CD4-positive, CD25-positive, alpha-beta regulatory T cell (primary cell): ENCODE measurements around the gene ARMC7. TPM values are rescaled to one million over a fixed set of nuclear protein-coding genes. Genes with fewer than 3 reads are reported as not detected.

Source experiments
- ATAC-seq, 2 donors: fragments of 150-1000 bp; cut with Tn5 transposase; one replicate each; pipeline ENCODE4 v1.10.0; 2021; ENCODE audit warnings: low read depth in 2 of 2, moderate number of reproducible peaks in 2 of 2, moderate library complexity in 1 of 2
- DNase-seq, 3 donors: peaks; one replicate each; pipeline versions ENCODE4 v3.0.0 to v3.0.0-alpha.2; 2012 to 2022; ENCODE audit warnings: mixed read lengths in 1 of 3
- H3K27ac ChIP-seq: one replicate; pipeline ENCODE4 v1.7.0; 2013; ENCODE audit warnings: mild to moderate bottlenecking, low read length; ENCODE audit not compliant: insufficient read depth, poor library complexity, severe bottlenecking
- H3K27me3 ChIP-seq: one replicate; pipeline ENCODE4 v1.7.0; 2013; ENCODE audit warnings: low read length; ENCODE audit not compliant: control insufficient read depth, insufficient read depth
- H3K36me3 ChIP-seq: one replicate; pipeline ENCODE4 v1.7.0; 2013; ENCODE audit warnings: mild to moderate bottlenecking, low read length, moderate library complexity; ENCODE audit not compliant: control insufficient read depth, insufficient read depth
- H3K4me1 ChIP-seq: 2 replicates; pipeline ENCODE4 v1.7.0; 2013; ENCODE audit warnings: mild to moderate bottlenecking, low read length; ENCODE audit not compliant: insufficient read depth, control insufficient read depth, poor library complexity, severe bottlenecking
- H3K4me3 ChIP-seq: one replicate; pipeline ENCODE4 v1.7.0; 2013; ENCODE audit warnings: low read depth, mild to moderate bottlenecking, low read length, moderate library complexity
- H3K9me3 ChIP-seq, 2 experiments: 1 replicate in 1 of 2; 2 replicates in 1 of 2; pipeline ENCODE4 v1.7.0; 2013; ENCODE audit warnings: low read length in 2 of 2, mild to moderate bottlenecking in 1 of 2, moderate library complexity in 1 of 2; ENCODE audit not compliant: control insufficient read depth in 2 of 2
- H3K27ac Mint-ChIP-seq, 3 donors: one replicate each; pipeline ENCODE4 v1.8.0; 2020 to 2022; ENCODE audit warnings: mild to moderate bottlenecking in 3 of 3, mixed read lengths in 3 of 3, moderate library complexity in 2 of 3
- H3K27me3 Mint-ChIP-seq: one replicate; pipeline ENCODE4 v1.8.0; 2022; ENCODE audit warnings: mild to moderate bottlenecking, mixed read lengths
- H3K36me3 Mint-ChIP-seq: one replicate; pipeline ENCODE4 v1.8.0; 2020; ENCODE audit warnings: mixed read lengths
- H3K4me1 Mint-ChIP-seq, 4 donors: one replicate each; pipeline ENCODE4 v1.8.0; 2020 to 2022; ENCODE audit warnings: mixed read lengths in 4 of 4, mild to moderate bottlenecking in 1 of 4
- H3K4me3 Mint-ChIP-seq, 4 donors: one replicate each; pipeline ENCODE4 v1.8.0; 2020 to 2022; ENCODE audit warnings: mild to moderate bottlenecking in 4 of 4, mixed read lengths in 4 of 4, moderate library complexity in 3 of 4
- H3K9me3 Mint-ChIP-seq, 7 donors: one replicate each; pipeline ENCODE4 v1.8.0; 2020 to 2022; ENCODE audit warnings: mixed read lengths in 7 of 7, mild to moderate bottlenecking in 3 of 7, moderate library complexity in 2 of 7
- polyA plus RNA-seq, 4 donors: library from polyadenylated mRNA; unstranded; fragments of 300-500 nt; fragmentation: Illumina TruSeq; gene quantifications; one replicate each; pipeline ENCODE4 v1.2.3, GENCODE V29; 2021
- total RNA-seq: library from RNA; stranded (reverse); gene quantifications from one replicate; pipeline ENCODE4 v1.2.3, GENCODE V29; 2022

Gene ARMC7
- total and polyA plus RNA-seq, 5 donors from 2014 or later = 3.1 to 12.8 (median 4.4) TPM

DNA sequence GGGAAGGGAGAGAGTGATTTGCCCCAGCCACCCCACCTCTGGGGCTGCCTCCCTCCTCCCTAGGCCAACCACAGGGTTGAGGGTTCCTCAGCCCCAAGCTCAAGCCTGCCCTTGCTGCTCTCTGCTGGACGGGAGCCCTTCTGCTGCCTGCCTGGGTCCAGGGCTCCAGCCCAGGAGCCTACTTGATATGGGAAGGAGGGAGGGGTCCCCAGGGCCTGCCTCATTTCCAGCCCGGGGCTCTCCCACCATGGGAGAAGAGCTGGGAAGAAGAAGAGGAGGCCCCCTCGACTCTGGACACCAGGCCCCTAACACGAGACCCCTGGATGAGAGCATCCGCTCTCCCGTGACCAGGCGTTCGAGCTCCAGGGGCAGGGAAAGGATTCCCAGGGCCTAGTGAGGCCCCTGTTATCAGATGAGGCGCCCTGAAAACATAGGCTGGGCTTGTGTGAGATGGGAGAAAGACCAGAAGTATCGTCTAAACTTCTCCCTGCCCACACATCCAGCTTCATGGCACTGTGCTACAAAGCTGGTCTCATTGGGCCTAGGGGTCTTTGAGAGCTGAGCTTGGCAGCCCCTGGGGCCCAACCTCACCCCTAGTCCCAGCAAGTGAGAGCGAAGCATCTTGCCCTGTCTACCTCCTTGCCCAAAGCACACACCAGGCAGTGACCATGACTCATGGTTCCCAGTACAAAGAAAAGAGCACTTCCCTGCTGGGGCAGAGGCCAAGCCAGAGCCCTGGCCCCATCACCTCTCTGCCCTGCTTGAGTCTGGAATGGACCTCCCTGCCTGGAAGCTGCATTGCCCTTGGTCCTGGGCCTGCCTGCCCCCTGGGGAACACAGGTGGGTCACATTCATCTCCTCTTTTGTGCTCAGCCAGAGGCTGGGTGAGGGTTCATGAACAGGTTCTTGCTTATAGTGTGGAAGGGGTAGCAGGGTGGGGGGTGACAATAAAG, 21.0 kb upstream of the ARMC7 start:
- no peaks in the 10 kb centered on the region for H3K9me3 ChIP-seq
- H3K27me3 ChIP-seq = no peaks in the 10 kb centered on the region
- H3K27ac Mint-ChIP-seq = peak overlapping the region; percentile 62 to 89 (median 76)
- no peaks in the 10 kb centered on the region for H3K36me3 ChIP-seq
- peak in 1 of 2 donors; percentile 17 for ATAC-seq
- H3K36me3 Mint-ChIP-seq = no peaks in the 10 kb centered on the region
- no peak overlapping the region for H3K4me3 ChIP-seq
- no peak overlapping the region for H3K27ac ChIP-seq
- no peaks in the 10 kb centered on the region for H3K9me3 Mint-ChIP-seq
- no peak for DNase-seq
- H3K4me3 Mint-ChIP-seq = peak overlapping the region; percentile 79 to 86 (median 80)
- H3K4me1 ChIP-seq = peaks cover 24% of the 10 kb centered on the region
- H3K4me1 Mint-ChIP-seq = peaks cover 0 to 51% (median 13%) of the 10 kb centered on the region in 4 donors
- H3K27me3 Mint-ChIP-seq = no peaks in the 10 kb centered on the region

DNA sequence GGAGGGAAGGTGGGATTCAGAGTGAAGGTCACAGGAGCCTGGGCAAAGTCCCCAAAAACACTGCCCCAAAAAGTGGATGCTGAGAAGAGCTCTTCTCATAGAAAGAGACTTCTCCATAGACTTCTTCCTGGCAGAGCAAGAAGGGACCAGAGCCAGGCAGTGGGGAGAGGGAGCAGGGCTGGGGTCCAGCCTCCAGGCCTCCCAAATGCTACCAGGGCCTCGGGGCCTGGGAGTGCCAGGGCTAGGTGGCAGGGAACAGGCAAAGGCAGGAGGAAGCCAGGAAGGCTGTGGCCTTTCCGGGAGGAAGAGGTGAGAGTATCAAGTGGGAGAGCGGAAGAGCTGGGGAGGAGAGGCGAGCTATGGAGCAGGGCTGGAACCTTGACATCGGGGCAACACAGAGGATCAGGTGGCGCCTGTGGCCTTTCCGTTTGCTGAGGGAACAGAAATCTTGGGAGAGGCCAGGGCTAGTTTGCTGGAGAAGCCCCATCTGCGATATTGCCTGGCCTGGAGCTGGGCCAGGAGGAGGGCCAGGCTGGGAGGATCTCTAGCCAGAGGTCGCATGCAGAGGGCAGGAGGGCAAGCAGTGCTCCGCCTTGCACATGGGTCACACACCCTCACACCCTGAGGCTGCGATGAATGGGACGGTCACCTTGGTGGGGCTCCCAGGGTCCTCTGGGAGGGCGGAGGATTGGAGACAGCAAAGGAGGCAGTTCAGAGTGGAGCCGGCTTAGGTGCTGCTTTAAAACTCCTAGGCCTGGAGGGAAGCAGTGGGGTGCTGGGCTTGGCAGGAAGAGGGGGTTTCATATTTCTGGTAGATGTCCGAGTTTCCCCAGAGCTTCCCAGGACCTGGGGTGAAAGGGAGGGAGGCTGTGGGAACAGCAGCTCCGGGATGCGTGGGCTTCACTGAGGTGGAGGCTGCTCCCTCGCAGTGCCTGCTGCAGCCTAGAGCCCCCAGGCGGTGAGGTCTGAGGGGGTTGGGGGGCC, 18.6 kb upstream of the ARMC7 start:
- H3K27me3 ChIP-seq = no peaks in the 10 kb centered on the region
- H3K4me1 Mint-ChIP-seq = peaks cover 0 to 42% (median 13%) of the 10 kb centered on the region in 4 donors
- H3K9me3 ChIP-seq = no peaks in the 10 kb centered on the region
- no peaks in the 10 kb centered on the region for H3K36me3 Mint-ChIP-seq
- DNase-seq = no peak
- H3K4me3 ChIP-seq = no peak overlapping the region
- no peaks in the 10 kb centered on the region for H3K9me3 Mint-ChIP-seq
- H3K27ac Mint-ChIP-seq = peak overlapping the region in 1 of 3 donors; percentile 51
- ATAC-seq = no peak
- H3K4me1 ChIP-seq = peaks cover 24% of the 10 kb centered on the region
- H3K36me3 ChIP-seq = no peaks in the 10 kb centered on the region
- H3K27ac ChIP-seq = no peak overlapping the region
- H3K4me3 Mint-ChIP-seq = peak overlapping the region in 2 of 4 donors; percentile 25 to 35
- no peaks in the 10 kb centered on the region for H3K27me3 Mint-ChIP-seq

DNA sequence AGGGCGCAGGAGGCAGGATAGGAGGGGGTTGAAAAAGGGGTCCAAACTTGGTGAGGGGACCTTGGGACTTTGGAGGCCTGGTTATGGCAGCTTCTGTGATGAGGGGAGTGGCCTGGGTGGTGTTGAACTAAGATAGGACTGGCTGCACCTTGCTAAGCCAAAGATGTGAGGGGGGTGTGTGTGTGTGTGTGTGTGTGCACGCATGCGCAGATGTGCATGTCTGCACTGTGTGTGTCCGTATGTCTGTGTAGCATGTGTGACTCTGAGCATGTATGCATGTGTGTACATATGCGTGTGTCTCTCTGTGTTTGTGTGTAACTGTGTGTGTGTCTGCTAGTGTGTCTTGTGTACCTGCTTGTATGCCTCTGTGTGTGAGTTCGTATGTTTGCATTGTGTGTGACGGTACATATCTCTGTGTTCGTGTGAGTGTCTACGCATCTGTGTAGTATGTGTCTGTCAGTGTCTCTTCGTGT, 17.9 kb upstream of the ARMC7 start:
- ATAC-seq = no peak
- H3K9me3 Mint-ChIP-seq = no peaks in the 10 kb centered on the region
- Histone ChIP-seq H3K9me3 (no peaks in the 10 kb centered on the region), H3K4me3 (no peak overlapping the region), H3K36me3 (no peaks in the 10 kb centered on the region), H3K4me1 (peaks cover 24% of the 10 kb centered on the region), H3K27me3 (no peaks in the 10 kb centered on the region), H3K27ac (no peak overlapping the region)
- peak overlapping the region in 3 of 4 donors; percentile 20 to 58 (median 49) for H3K4me3 Mint-ChIP-seq
- no peak overlapping the region for H3K27ac Mint-ChIP-seq
- H3K27me3 Mint-ChIP-seq = no peaks in the 10 kb centered on the region
- H3K36me3 Mint-ChIP-seq = no peaks in the 10 kb centered on the region
- DNase-seq = no peak
- H3K4me1 Mint-ChIP-seq = peaks cover 0 to 36% (median 11%) of the 10 kb centered on the region in 4 donors

DNA sequence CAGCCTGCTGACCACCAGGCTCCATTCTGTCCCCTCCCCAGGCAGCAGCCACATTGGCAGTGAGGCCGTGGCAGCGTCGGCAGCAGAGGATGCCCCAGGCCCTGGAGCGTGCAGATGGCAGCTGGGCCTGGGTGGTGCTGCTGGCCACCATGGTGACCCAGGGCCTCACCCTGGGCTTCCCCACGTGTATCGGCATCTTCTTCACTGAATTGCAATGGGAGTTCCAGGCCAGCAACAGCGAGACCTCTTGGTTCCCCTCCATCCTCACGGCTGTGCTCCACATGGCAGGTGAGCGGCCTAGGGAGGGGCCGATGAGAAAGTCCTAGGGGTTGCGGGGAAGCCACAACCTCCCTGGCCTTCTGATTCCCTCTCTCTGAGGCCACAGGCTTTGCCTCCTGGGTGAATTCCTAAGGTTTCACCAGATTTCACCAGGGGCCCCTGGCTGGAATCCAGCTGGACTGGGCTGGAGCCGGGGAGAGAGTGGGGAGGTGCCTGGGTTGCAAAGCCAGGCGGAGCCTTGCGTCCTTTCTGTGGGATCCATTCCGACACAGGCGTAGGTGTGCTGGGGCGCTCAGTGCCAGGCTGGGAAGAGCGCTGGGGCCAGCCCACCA, 16.1 kb upstream of the ARMC7 start:
- Mint-ChIP-seq H3K4me1 (peaks cover 0 to 25% (median 9%) of the 10 kb centered on the region in 4 donors), H3K27ac (no peak overlapping the region), H3K36me3 (no peaks in the 10 kb centered on the region), H3K9me3 (peaks cover 0 to 1% (median 0%) of the 10 kb centered on the region in 7 donors), H3K4me3 (no peak overlapping the region), H3K27me3 (no peaks in the 10 kb centered on the region)
- Histone ChIP-seq H3K4me3 (no peak overlapping the region), H3K27ac (no peak overlapping the region), H3K4me1 (peaks cover 10% of the 10 kb centered on the region), H3K27me3 (no peaks in the 10 kb centered on the region), H3K9me3 (no peaks in the 10 kb centered on the region), H3K36me3 (no peaks in the 10 kb centered on the region)
- DNase-seq = no peak
- ATAC-seq = no peak

DNA sequence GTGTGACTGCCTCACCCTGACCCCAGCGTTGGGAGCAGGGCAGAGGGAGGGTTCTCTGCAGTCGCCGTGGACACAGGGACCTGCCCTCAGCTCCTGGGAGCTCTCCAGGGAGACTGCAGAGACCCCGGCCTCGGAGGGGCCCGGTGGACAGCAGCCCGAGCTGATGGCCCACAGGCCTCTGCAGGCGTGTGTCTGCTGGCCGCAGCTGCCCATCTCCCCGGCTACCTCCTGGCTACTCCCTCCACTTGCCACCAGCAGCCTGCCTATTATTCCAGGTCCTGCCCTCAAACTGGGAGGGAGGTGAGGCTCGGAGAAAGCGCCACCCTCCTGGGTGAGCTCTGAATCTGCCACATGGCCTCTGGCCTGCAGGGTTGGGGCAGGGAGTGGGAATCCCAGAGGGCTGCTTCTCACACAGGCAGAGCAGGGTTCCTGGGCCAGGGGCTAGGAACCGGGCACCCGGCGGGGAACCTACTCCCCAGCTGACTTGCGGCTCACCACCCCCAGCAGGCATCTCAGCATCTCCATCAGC, 14.8 kb upstream of the ARMC7 start:
- no peak for ATAC-seq
- H3K9me3 ChIP-seq = no peaks in the 10 kb centered on the region
- H3K27ac ChIP-seq = no peak overlapping the region
- Mint-ChIP-seq H3K4me1 (peaks cover 0 to 12% (median 9%) of the 10 kb centered on the region in 4 donors), H3K9me3 (peaks cover 0 to 1% (median 0%) of the 10 kb centered on the region in 7 donors), H3K27me3 (no peaks in the 10 kb centered on the region), H3K4me3 (no peak overlapping the region), H3K27ac (no peak overlapping the region), H3K36me3 (peaks cover 3% of the 10 kb centered on the region)
- H3K4me1 ChIP-seq = no peaks in the 10 kb centered on the region
- DNase-seq = no peak
- H3K27me3 ChIP-seq = no peaks in the 10 kb centered on the region
- H3K4me3 ChIP-seq = no peak overlapping the region
- no peaks in the 10 kb centered on the region for H3K36me3 ChIP-seq

DNA sequence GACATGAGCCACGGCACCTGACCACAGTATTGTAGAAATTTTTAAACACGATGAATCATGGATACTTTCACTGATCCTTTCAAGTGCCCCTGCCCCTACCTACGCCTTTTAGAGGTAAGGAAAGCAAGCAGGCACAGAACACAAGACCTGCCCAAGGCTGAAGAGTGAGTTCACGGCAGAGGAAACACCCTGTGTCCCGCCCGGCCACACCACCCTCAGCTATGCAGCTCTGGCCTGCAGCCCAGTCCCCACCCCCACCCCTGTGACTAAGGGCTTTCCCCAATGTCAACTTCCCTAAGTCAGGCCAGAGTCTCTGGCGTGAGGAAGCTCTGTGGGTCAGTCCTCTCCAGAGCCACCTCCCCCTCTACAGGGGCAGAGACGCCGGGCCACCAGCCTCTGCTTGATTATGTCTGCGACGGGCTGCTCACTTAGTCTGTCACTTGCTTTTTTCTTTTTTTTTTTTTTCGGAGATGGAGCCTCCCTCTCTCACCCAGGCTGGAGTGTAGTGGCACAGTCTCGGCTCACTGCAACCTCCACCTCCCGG, 13.6 kb upstream of the ARMC7 start:
- peaks cover 0 to 7% (median 3%) of the 10 kb centered on the region in 4 donors for H3K4me1 Mint-ChIP-seq

More for the DNA sequence above, 13.6 kb upstream of the ARMC7 start:
- ATAC-seq = peak; percentile 11 to 20
- Histone ChIP-seq H3K4me1 (no peaks in the 10 kb centered on the region), H3K4me3 (no peak overlapping the region), H3K9me3 (no peaks in the 10 kb centered on the region), H3K27me3 (no peaks in the 10 kb centered on the region), H3K27ac (no peak overlapping the region), H3K36me3 (no peaks in the 10 kb centered on the region)
- peaks cover 3% of the 10 kb centered on the region for H3K36me3 Mint-ChIP-seq
- H3K27ac Mint-ChIP-seq = no peak overlapping the region
- H3K27me3 Mint-ChIP-seq = no peaks in the 10 kb centered on the region
- H3K4me3 Mint-ChIP-seq = no peak overlapping the region
- H3K9me3 Mint-ChIP-seq = peaks cover 0 to 1% (median 0%) of the 10 kb centered on the region in 7 donors
- no peak for DNase-seq
